Measurements from ENCODE around the gene MMP28.

The MMP28 gene, protein sequence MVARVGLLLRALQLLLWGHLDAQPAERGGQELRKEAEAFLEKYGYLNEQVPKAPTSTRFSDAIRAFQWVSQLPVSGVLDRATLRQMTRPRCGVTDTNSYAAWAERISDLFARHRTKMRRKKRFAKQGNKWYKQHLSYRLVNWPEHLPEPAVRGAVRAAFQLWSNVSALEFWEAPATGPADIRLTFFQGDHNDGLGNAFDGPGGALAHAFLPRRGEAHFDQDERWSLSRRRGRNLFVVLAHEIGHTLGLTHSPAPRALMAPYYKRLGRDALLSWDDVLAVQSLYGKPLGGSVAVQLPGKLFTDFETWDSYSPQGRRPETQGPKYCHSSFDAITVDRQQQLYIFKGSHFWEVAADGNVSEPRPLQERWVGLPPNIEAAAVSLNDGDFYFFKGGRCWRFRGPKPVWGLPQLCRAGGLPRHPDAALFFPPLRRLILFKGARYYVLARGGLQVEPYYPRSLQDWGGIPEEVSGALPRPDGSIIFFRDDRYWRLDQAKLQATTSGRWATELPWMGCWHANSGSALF

GRCh38 chr17:35795007-35795870 lies at the start of gene MMP28:
TSS of gene MMP28 (minus strand) at chr17:35795641. CDS start at chr17:35795377, 264 bp downstream.
- DNase-seq (ENCODE audit: low spot score) = no peak

- DNase-seq (ENCODE audit: low spot score) = no peak
These were observed 49.1 kb upstream of the MMP28 start for GRCh38 chr17:35844547-35844946.

DNA sequence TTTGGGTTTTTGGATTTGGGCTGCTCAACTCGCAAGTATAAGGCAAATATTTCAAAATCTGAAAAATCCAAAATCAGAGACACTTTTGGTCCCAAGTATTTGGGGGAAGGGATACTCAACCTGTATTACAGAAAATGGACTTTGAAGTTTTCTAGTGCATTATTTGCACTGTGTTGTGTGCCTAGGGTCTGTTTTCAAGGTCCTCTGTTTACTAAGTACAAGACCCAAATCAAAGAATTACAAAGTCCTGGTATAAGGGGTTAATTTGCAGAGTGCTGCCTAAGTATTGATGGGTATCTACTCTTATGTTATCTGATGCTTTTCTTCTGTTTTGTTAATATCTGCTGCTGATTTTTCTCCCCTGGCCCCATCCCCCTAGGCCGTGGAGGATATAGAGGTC lies 48.3 kb upstream of the MMP28 start:
- no peak for DNase-seq (ENCODE audit: low spot score)

DNA sequence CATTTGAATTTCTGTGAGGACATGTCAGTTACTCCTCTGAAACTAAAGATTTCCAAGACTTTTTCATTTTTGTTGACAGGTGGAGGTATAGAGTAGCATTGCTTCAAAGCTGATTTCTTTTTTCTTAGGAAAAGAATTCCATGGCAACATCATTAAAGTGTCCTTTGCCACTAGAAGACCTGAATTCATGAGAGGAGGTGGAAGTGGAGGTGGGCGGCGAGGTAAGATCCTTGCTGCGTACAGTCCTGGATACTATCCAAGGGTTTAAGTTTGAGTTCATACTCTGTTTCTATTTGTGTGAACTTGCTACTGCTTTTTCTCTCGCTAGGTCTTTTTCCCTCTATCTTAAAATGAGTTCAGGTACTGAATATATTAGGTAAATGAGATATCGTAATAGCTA lies 46.8 kb upstream of the MMP28 start:
- no peak for DNase-seq (ENCODE audit: low spot score)

GRCh38 chr17:35841505-35841904 lies 46.1 kb upstream of the MMP28 start:
- DNase-seq (ENCODE audit: low spot score) = no peak

DNA sequence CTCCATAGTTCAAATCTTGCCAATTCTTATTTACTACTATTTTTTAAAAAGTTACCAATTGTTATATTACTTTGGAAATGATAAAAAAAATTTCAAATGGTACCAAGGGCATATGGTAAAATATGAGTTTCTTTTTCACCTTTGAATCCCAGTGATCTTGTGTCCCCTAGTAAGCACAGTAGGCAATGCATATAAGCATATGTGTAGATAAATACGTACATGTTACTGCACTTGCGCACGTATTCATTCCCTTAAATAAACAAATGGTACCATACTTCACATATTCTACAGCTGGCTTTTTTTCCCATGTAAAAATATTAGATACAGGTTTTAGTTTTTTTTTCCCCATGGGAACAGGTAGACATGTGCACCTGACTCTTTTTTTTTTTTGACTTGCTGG lies 45.7 kb upstream of the MMP28 start:
- DNase-seq (ENCODE audit: low spot score) = no peak

- no peak for DNase-seq (ENCODE audit: low spot score)
These were observed 29.8 kb upstream of the MMP28 start for GRCh38 chr17:35825206-35825605.

DNA sequence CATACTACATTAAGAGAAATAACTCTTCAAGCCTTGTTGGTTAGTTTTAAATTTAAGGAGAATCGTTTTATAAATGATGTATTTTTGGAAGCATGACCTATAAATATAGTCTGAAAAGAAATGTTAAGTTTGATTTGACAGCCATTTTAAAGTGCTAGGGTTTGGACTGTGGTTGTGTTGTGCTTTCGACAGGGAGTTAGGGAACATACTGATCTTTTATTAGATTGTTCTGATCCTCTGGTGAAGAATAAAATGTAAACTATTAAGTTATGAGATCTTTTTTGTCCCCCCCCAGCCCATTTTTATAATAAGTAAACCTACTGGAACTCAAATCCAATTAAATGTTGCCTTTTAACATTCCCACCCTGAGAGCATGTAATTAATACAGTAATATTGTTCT lies 25.9 kb upstream of the MMP28 start:
- DNase-seq (ENCODE audit: low spot score) = no peak

DNA sequence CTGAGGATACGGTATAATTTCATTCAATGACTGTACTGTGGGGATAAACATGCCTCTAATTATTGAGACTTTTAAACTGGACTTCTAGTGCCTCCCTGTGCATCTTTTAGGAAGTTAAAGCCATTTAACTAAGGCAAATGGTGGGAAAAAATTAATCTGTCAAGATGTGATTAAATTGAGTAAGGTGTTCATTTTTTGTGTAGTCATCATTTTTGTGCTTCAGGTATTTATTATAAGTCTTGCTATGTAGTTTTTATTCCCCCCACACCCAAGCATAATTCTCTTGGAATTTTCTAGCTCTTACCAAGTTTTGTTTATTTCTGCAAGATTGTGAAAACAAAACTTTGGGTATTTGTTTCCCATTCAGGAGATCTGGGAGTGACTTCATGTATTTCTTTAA lies 24.0 kb upstream of the MMP28 start:
- no peak for DNase-seq (ENCODE audit: low spot score)

DNA sequence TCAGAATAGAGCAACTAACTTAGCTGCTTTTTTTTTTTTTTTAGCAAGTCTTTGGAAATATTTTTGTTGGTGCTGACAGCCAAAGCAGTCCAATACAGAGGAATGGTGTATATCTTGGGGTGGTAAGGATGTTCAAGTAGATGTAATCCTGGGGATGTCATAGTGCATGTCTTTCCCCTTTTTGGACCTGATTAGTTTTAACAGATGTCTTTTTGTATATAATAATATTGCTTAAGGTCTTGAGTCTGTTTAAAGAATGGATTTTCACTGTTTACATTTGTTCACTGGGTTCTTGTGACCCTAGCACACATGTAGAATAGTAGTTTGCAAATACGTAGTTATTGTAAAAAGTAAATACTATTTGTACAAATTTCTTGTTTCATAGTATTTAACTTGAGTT lies 21.8 kb upstream of the MMP28 start:
- no peak for DNase-seq (ENCODE audit: low spot score)

GRCh38 chr17:35816723-35817122 lies 21.3 kb upstream of the MMP28 start:
- DNase-seq (ENCODE audit: low spot score) = no peak

GRCh38 chr17:35812456-35812855 lies 17.0 kb upstream of the MMP28 start:
- DNase-seq (ENCODE audit: low spot score) = no peak

DNA sequence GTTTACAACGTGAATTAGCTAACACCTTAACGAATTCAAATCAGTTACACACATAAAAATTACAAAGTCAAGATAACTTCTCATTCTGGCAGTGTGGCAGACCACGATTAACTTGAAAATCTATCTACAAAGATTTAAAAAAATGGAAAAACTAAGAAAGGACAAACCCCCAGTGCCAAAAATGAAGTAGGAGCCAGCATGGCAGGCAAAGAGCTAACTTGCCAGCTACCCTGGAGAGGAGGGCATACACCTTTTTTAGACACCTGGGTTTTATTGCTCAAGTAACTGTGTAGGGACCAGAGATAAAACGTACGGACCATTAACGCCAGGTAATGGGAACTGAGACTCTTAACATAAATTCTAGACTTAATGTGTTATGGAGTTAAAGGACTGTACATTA lies 16.3 kb upstream of the MMP28 start:
- DNase-seq (ENCODE audit: low spot score) = no peak

DNA sequence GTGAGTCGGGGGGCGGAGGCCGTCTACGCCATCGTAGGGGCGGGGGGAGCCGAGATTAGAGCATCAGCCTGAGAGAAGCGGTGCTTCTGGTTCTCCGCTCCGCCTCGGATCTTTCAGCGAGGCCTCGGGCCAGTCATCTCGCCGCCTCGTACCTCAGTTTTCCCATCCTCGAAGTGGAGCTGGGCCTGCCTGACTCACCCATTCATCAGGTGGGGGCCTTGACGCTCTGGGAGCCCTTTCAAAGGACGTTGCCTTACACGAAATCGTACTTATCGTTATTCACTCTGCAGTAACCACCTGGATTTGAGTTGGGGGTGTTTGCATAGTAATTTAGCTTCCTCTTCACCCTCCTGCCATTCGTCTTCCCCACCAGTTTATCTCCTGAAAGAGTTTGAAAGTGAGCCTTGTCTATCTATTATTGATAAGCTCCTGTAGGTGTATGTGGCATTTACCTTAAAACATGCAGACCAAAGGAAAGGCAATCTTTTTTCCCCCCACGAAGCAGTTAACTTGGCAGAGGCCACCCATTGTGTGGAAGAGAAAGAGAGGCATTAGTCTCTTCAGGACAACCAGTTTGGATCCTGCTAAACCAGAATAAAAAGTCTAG lies 14.5 kb upstream of the MMP28 start:
- no peak for DNase-seq (ENCODE audit: low spot score)

DNA sequence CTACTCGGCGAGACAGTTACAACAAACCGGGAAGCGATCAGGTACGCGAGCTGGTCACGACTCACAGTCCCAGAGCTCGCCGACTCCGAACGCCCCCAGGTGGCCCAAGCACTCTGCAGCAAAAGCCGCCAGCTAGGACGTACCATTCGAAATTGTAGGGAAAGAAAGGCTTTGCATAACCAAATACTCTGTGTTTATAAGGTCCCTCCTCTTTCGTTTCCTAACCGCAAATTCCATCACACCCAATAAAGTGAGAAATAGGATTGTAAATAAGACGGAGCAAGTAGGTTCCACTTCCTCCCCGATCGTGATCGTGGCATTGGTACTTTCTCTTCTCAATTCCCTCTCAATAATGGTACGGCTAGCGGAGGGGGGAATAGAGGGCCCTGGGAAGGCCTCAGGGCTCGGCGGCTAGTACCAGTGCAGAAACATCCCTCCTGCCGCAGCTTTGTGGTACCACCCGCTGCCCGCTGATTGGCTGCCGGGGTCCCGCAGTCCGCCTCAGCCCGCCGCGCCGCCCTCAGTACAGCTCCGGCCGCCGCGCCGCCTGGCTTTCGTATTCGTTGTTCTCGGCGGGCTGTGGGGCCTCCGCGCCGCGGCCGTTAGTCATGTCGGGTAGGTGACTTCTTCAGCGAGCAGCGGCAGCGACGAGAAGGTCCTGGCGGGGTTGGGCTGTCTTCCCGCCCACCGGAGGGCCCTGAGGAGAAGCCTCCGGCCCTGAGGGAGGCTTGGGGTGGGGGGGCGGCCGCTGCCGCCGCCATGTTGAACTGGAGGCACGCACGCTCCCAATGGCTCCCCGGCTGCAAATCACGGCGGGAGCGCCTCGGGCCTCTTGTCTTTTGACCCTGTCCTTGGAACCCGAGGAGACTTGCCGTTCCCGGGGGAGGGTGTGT lies 13.8 kb upstream of the MMP28 start, which contains the start of gene TAF15:
TAF15 (plus strand) TSS at position 523 of the 893 bp plus-strand sequence; CDS start at position 609, 86 bp downstream.
- peak; percentile 79 for DNase-seq (ENCODE audit: low spot score)

GRCh38 chr17:35808240-35808961 lies 13.0 kb upstream of the MMP28 start:
- no peak for DNase-seq (ENCODE audit: low spot score)

DNA sequence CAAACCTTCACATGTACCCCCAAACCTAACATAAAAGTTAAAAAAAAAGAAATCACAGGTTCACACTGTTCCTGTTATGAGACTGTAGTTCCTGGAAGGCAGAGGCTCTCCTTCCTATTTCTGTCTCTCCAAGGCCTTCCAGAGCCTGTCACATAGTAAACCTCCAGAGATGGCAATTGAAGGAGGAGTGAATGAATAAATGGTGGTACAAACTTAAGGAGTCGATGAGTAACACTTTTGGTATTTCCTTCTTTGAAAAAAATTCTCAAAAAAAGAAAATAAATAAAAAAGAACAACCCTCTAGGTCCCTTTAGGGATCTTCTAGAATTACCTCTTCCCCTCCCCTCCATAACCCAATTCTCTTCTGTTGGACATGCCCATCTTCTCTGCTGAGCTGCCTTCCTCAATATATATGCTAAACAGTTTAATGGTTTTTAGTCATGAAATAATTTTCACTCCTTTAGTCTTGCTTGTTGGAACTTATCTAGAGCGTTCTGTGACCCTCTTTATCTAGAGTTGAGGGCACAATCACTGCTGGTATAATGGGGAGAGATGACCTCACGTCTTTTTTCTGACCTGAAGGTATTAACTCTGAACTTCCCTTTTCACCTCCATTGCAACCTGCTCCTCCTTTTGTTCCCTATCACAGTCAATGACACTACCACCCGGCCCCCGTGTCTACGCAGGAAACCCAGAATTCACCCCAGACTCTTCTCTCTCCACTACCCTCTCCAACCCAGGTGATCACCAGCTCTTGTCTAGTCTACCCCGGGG lies 12.1 kb upstream of the MMP28 start:
- DNase-seq (ENCODE audit: low spot score) = no peak

DNA sequence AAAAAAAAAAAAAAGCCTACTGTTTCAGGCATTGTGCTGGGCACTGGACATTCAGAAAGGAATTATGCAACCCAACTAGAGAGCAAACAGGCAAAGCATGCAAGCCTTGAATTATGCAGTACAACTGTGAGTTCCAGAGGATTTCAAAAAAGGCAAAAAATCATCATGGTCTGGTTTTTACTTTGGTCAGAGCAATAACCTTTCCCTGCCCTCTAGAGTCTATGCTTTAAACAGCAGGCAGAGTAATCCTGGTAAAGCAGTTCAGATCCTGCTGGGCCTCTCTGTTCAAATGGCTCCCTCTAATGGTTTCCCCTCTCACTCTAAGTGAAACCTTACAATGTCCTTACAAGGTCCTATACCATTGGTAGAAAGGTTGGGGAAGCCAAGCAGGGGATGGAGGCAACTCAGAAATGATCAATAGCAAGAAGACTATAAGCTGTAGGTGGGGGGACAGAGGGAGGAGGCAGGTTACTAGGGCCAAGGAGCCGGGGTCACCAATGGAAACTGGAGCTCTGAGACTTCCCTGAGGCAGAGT lies 9.3 kb upstream of the MMP28 start:
- DNase-seq (ENCODE audit: low spot score) = peak; percentile 81

DNA sequence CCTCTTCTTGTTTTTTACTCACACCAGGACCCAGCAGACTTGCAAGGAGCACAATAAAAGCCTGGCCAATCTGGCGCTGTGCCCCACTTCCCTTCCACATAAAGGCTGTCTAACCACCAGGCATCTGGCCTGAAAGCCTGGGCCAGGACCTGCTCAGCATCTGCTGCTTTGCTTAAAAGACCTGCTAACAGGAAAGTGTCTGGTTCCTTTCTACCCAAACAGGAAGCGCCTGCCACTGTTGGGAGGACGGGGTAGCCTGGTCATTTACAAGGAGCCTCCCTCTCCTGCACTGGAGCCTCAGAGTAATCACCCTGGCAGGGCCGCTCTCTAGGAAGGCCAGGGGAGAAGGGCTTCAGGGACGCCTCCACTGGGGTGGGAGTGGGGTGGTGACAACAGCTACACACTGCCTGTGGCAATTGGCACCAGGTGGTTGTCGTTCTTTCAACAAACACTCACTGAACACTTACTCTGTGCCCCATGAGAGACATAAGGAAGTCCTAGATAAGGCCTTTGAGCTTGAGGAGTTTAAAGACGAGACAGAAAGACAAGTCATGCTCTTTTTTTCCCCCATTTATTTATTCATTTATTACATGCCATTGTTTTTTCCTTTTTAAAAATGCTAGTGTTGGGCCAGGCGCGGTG lies 6.3 kb upstream of the MMP28 start:
- no peak for DNase-seq (ENCODE audit: low spot score)

All from HuH-7.5 (cell line).